OCI-LY1 (cell line): ENCODE measurements around the gene TERT.

Experiments
- H2AFZ ChIP-seq: fragments of 200-600 bp; sonication (generic), shearing (Covaris generic); 2 replicates; pipeline ENCODE4 v1.6.0; 2014; ENCODE audit warnings: antibody characterized with exemption, mild to moderate bottlenecking, low read length
- H3F3A ChIP-seq: fragments of 200-600 bp; sonication (generic), shearing (Covaris generic); 2 replicates; pipeline ENCODE4 v1.6.0; 2014; ENCODE audit warnings: mild to moderate bottlenecking, antibody characterized with exemption, low read length, moderate library complexity; ENCODE audit not compliant: insufficient read depth
- H3K27ac ChIP-seq: fragments of 200-600 bp; sonication (generic); 2 replicates; pipeline ENCODE4 v1.5.1; 2014; ENCODE audit warnings: low read length, mixed run types, mild to moderate bottlenecking, low read depth; ENCODE audit not compliant: poor library complexity, severe bottlenecking
- H3K27me3 ChIP-seq: fragments of 200-600 bp; sonication (generic); 2 replicates; pipeline ENCODE4 v1.6.0; 2014; ENCODE audit warnings: antibody characterized with exemption, mild to moderate bottlenecking, low read length, moderate library complexity; ENCODE audit not compliant: insufficient read depth
- H3K36me3 ChIP-seq: fragments of 200-600 bp; sonication (generic); 2 replicates; pipeline ENCODE4 v1.6.1; 2014; ENCODE audit warnings: mild to moderate bottlenecking, antibody characterized with exemption, low read length, moderate library complexity, mixed read lengths; ENCODE audit not compliant: insufficient read depth
- H3K4me1 ChIP-seq: fragments of 200-600 bp; sonication (generic); 2 replicates; pipeline ENCODE4 v1.5.1; 2014; ENCODE audit warnings: mild to moderate bottlenecking, low read length, moderate library complexity; ENCODE audit not compliant: insufficient read depth, severe bottlenecking
- H3K4me2 ChIP-seq: fragments of 200-600 bp; sonication (generic), shearing (Covaris generic); 2 replicates; pipeline ENCODE4 v1.6.1; 2014; ENCODE audit warnings: low read length
- H3K4me3 ChIP-seq: fragments of 200-600 bp; sonication (generic); 2 replicates; pipeline ENCODE4 v1.5.1; 2014; ENCODE audit warnings: low read length, low read depth, mild to moderate bottlenecking, mixed read lengths; ENCODE audit not compliant: poor library complexity, severe bottlenecking
- H3K79me2 ChIP-seq: fragments of 200-600 bp; shearing (Covaris generic); 2 replicates; pipeline ENCODE4 v1.6.1; 2016; ENCODE audit warnings: mixed run types, low read length, mixed read lengths; ENCODE audit not compliant: insufficient read depth
- H3K9ac ChIP-seq: fragments of 200-600 bp; sonication (generic), shearing (Covaris generic); 2 replicates; pipeline ENCODE4 v1.6.1; 2014; ENCODE audit warnings: mild to moderate bottlenecking, low read length, mixed read lengths
- H3K9me2 ChIP-seq: fragments of 200-600 bp; sonication (generic), shearing (Covaris generic); 2 replicates; pipeline ENCODE4 v1.6.1; 2014; ENCODE audit warnings: low read depth, mild to moderate bottlenecking, low read length, mixed read lengths
- H3K9me3 ChIP-seq: fragments of 200-600 bp; shearing (Covaris generic); 2 replicates; pipeline ENCODE4 v1.6.1; 2014; ENCODE audit warnings: low read length, mixed read lengths
- H4K20me1 ChIP-seq: fragments of 200-600 bp; sonication (generic), shearing (Covaris generic); 2 replicates; pipeline ENCODE4 v1.6.0; 2016; ENCODE audit warnings: mild to moderate bottlenecking, low read length; ENCODE audit not compliant: insufficient read depth
- CTCF ChIP-seq: fragments of 200-600 bp; sonication (generic), shearing (Covaris generic); IDR thresholded peaks from 2 replicates; pipeline ENCODE4 v1.5.1; 2017; ENCODE audit warnings: mild to moderate bottlenecking, antibody characterized with exemption, low read length, moderate library complexity, mixed read lengths
- EZH2 ChIP-seq: fragments of 200-600 bp; sonication (generic), shearing (Covaris generic); IDR thresholded peaks from 2 replicates; pipeline ENCODE4 v1.8.0; 2017; ENCODE audit warnings: borderline replicate concordance, mixed run types, mild to moderate bottlenecking, antibody characterized with exemption, low read length, moderate library complexity, mixed read lengths

TERT gene

GRCh38 chr5:1273745-1274144 is 21.1 kb downstream of the TERT start:
- H2AFZ ChIP-seq, result no peak overlapping the region
- H3K27ac ChIP-seq, result no peak overlapping the region
- TF ChIP-seq EZH2, result no peak
- TF ChIP-seq CTCF, result no peak
- no peaks in the 10 kb centered on the region for H3K27me3 ChIP-seq
- H3F3A ChIP-seq, result no peaks in the 10 kb centered on the region
- no peak overlapping the region for H3K9ac ChIP-seq
- no peaks in the 10 kb centered on the region for H3K9me3 ChIP-seq
- H3K79me2 ChIP-seq, result no peaks in the 10 kb centered on the region
- no peak overlapping the region for H3K4me3 ChIP-seq
- no peak overlapping the region for H3K4me2 ChIP-seq
- H3K9me2 ChIP-seq, result no peaks in the 10 kb centered on the region
- peaks cover 63% of the 10 kb centered on the region for H3K36me3 ChIP-seq
- no peaks in the 10 kb centered on the region for H3K4me1 ChIP-seq
- H4K20me1 ChIP-seq, result no peaks in the 10 kb centered on the region

- peaks cover 63% of the 10 kb centered on the region for H3K36me3 ChIP-seq
- H3K27ac ChIP-seq, result no peak overlapping the region
- no peak overlapping the region for H3K9ac ChIP-seq
- H3K9me2 ChIP-seq, result no peaks in the 10 kb centered on the region
- no peaks in the 10 kb centered on the region for H3F3A ChIP-seq
- H3K27me3 ChIP-seq, result no peaks in the 10 kb centered on the region
- H3K4me2 ChIP-seq, result no peak overlapping the region
- H4K20me1 ChIP-seq, result no peaks in the 10 kb centered on the region
- TF ChIP-seq EZH2, result no peak
- TF ChIP-seq CTCF, result no peak
- H2AFZ ChIP-seq, result no peak overlapping the region
- H3K9me3 ChIP-seq, result no peaks in the 10 kb centered on the region
- H3K79me2 ChIP-seq, result no peaks in the 10 kb centered on the region
- H3K4me1 ChIP-seq, result no peaks in the 10 kb centered on the region
- no peak overlapping the region for H3K4me3 ChIP-seq
These were observed 22.7 kb downstream of the TERT start for GRCh38 chr5:1272201-1272600.

GRCh38 chr5:1270933-1271914 is 23.6 kb downstream of the TERT start:
- H3K4me1 ChIP-seq, result no peaks in the 10 kb centered on the region
- H3K79me2 ChIP-seq, result no peaks in the 10 kb centered on the region
- no peaks in the 10 kb centered on the region for H3K27me3 ChIP-seq
- H3K9me2 ChIP-seq, result no peaks in the 10 kb centered on the region
- no peaks in the 10 kb centered on the region for H3F3A ChIP-seq
- no peak overlapping the region for H3K27ac ChIP-seq
- H3K9ac ChIP-seq, result no peak overlapping the region
- H3K4me3 ChIP-seq, result no peak overlapping the region
- H4K20me1 ChIP-seq, result no peaks in the 10 kb centered on the region
- H3K9me3 ChIP-seq, result no peaks in the 10 kb centered on the region
- no peak overlapping the region for H3K4me2 ChIP-seq
- peaks cover 64% of the 10 kb centered on the region for H3K36me3 ChIP-seq
- TF ChIP-seq EZH2 (no peak), CTCF (no peak)
- H2AFZ ChIP-seq, result no peak overlapping the region
